GM21529 (cell line): ENCODE data around the gene LRRC74B.
"Not testable (repeated sequence)": the region's sequence is repeated elsewhere in the genome, so short reads cannot be mapped to it uniquely, and the experiment has no call there.

Source experiments
- ATAC-seq: cut with Tn5 transposase; IDR thresholded peaks from one replicate; pipeline ENCODE4 v1.9.1; 2021; ENCODE audit not compliant: unreplicated experiment

LRRC74B gene, protein sequence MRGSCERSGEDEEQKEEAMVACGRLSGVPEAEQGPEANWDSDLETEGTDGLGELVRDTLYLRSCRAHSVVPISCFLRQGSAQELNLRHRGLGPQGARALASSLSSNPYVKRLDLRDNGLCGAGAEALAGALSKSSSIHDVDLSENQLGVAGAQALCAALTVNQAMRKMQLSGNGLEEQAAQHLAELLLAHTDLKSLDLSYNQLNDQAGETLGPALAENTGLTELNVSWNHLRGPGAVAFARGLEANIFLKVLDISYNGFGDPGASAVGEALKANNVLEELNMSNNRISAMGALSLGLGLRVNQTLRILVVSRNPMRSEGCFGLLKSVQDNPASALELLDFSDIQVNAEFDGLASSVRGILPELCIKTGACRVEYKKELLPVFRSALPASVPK

GRCh38 chr22:21045585-21046294 is at the start of gene LRRC74B:
TSS of gene LRRC74B (plus strand) at chr22:21045946. CDS start at chr22:21045987, 41 bp downstream.
- peak; percentile 83 for ATAC-seq

DNA sequence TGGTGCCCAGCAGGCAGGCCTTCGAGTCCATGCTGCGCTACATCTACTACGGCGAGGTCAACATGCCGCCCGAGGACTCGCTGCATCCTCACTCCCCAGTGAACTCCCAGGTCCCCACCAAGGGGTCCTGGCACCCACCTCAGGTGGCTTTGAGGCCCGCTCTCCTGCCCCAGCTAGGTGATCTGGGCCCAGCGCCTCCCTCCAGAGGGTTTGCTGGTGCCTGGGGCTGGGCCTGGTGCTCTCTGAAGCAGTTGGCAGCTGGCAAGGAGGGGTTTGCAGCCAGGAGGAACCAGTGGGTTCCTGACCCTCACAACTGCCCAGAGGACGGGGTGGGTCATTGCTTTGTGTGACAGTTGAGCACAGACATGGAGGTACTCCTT is 49.7 kb upstream of the LRRC74B start:
- ATAC-seq = no peak

DNA sequence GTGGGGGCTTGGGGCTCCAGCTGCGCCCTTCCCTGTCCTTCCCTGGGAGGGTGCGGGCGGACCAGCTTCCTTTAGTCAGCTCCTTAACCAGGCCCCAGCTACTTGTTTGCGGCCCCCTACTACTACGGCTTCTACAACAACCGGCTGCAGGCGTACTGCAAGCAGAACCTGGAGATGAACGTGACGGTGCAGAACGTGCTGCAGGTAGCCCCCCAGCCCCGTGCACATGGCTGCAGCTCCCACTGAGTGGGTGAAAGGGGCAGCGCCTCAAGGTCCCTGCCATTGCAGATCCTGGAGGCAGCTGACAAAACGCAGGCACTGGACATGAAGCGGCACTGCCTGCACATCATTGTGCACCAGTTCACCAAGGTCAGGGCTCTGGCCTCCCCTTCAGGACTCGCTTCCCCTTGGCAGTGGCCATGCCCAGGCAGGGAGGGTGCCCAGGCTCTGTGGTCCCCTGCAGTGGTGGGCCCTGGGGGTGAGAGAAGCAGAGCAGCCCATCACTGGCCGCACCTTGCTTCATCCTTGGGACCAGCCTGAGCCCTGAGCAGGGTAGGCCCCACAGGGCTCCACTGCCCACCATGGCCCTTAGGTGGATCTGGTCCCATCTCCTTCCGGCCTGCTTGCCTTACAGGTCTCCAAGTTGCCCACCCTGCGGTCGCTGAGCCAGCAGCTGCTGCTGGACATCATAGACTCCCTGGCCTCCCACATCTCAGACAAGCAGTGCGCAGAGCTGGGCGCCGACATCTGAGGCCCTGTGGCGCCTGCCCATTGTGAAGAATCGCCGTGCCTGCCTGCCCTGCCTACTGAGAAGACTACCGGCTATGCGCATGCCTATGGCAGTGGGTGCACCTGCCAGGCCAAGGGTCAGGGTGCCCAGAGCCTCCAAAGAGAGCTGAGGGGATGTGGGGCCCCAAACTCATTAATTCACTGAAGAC is 48.9 kb upstream of the LRRC74B start:
- no peak for ATAC-seq

GRCh38 chr22:20997536-20998257 is 48.0 kb upstream of the LRRC74B start:
- no peak for ATAC-seq

- ATAC-seq = no peak
Measured at GRCh38 chr22:20998411-20999336, 47.1 kb upstream of the LRRC74B start.

DNA sequence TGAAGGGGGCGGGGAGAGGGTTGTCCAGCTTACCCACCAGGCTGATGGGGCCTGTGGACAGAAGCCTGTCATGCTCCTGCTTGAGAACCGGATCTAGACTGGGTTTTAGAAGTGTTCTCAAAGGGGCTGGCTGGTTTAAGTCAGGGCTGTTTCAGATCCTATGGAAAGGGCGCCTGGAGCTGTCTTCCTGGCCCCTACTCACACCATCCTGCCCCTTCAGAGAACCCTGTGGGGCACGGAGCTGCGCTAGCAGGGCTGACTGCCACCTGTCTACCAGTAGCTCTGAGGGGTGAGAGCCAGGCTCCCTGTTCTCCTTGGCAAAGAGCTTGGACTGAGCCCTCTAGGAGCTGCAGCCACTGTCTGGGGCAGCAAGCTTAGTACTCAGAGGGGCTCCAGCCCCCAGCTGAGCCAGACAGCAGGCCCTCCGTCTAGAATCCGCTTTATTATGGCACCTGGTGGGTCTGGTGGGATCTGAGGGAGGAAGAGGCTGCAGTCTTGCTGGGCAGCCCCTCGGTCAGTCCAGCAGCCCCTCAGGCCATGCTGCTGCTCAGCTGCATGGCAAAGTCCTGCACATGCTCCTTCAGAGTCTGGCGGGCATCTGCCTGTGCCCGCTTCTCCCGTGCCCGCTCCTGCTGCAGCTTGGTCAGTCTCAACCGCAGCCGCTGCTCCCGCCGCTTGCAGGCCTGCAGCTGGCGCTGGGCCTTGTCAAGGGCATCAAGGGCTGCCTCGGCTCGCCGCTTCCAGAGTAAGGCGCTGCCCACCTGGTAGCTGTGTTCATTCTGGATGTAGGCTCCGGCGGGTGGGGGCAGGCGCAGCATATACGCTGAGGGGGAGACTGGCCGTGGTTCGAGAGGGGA is 46.2 kb upstream of the LRRC74B start:
- no peak for ATAC-seq

DNA sequence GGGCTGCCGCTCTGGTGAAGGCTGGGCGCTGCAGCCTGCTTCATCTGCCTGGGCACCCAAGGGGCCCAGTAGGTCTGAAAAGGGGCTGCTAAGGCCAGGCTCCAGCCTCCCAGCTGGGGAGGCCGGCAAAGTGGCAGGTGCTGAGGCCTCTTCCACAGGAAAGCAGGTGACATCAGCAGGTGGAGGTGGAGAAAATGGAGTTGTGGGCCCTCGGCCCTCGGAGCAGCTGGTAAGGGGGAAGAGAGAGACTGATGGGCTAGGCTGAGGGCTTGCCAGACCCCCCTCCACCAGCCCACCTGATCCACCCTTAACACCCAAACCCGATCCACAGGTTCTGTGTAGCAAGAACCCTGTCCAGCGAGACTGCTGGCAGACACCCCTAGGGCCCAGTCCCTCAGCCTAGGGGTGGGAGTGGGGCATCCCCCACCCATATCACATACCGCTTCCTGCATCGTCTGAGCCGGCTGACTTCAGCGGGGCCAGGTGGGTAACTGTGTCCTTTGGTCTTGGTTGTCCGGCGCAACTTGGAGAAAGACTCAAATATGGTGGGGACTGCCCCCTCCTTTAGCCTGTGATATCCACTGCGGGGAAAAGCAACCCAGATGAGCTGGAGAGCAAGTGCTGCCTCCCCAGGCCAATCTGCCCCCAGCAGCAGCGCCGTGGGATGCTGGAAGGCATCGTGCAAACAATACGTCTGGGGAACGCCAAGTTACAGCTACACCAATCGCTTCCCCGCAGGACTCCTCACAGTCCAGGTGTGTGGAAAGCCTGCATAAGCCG is 45.3 kb upstream of the LRRC74B start:
- ATAC-seq = no peak

- ATAC-seq = no peak
Measured at GRCh38 chr22:21000987-21001600, 44.7 kb upstream of the LRRC74B start.

- ATAC-seq = peak; percentile 85
Measured at GRCh38 chr22:21001601-21002325, 44.0 kb upstream of the LRRC74B start, which contains the start of gene THAP7. TSS of gene THAP7 (minus strand) at chr22:21002118. CDS start at chr22:21001911, 207 bp downstream.

- no peak for ATAC-seq
Measured at GRCh38 chr22:21003782-21004181, 42.0 kb upstream of the LRRC74B start.

- ATAC-seq = not testable (repeated sequence)
Measured at GRCh38 chr22:21009208-21009607, 36.5 kb upstream of the LRRC74B start.

- no peak for ATAC-seq
Measured at GRCh38 chr22:21009638-21010425, 35.9 kb upstream of the LRRC74B start.

- ATAC-seq = no peak
Measured at GRCh38 chr22:21010426-21011113, 35.2 kb upstream of the LRRC74B start.

- ATAC-seq = no peak
Measured at GRCh38 chr22:21012446-21013407, 33.0 kb upstream of the LRRC74B start.
